Measurements from ENCODE around the gene DERL3. TPM values are rescaled to one million over a fixed set of nuclear protein-coding genes. Genes with fewer than 3 reads are reported as not detected.

Gene DERL3
- polyA plus RNA-seq, 3 donors from 2014 or later, result 0.61 to 1.2 (median 0.62) TPM

GRCh38 chr22:23841736-23842445, 3.1 kb upstream of the DERL3 start:
- DNase-seq, result no peak
- Mint-ChIP-seq H3K4me3 (no peak overlapping the region), H3K9me3 (no peaks in the 10 kb centered on the region), H3K27me3 (ENCODE audit: low read depth in 3 of 3) (peaks cover 10 to 14% (median 12%) of the 10 kb centered on the region in 3 donors), H3K27ac (no peak overlapping the region), H3K36me3 (no peaks in the 10 kb centered on the region), H3K4me1 (peaks cover 35 to 41% of the 10 kb centered on the region in 2 donors)

GRCh38 chr22:23841292-23841691, 2.5 kb upstream of the DERL3 start:
- Mint-ChIP-seq H3K36me3 (no peaks in the 10 kb centered on the region), H3K9me3 (no peaks in the 10 kb centered on the region), H3K27me3 (ENCODE audit: low read depth in 3 of 3) (peaks cover 10 to 14% (median 12%) of the 10 kb centered on the region in 3 donors), H3K4me3 (no peak overlapping the region), H3K4me1 (peaks cover 35 to 41% of the 10 kb centered on the region in 2 donors), H3K27ac (peak overlapping the region in 2 of 6 donors; percentile 6 to 9)
- no peak for DNase-seq

GRCh38 chr22:23840026-23840425, 1.2 kb upstream of the DERL3 start:
- H3K36me3 Mint-ChIP-seq, result peaks cover 0 to 4% (median 3%) of the 10 kb centered on the region in 3 donors
- H3K4me3 Mint-ChIP-seq, result peak overlapping the region in 3 of 5 donors; percentile 87 to 97 (median 89)
- peaks cover 33 to 34% of the 10 kb centered on the region in 2 donors for H3K4me1 Mint-ChIP-seq
- peaks cover 10 to 14% (median 12%) of the 10 kb centered on the region in 3 donors for H3K27me3 Mint-ChIP-seq (ENCODE audit: low read depth in 3 of 3)
- peak overlapping the region in 5 of 6 donors; percentile 20 to 94 (median 61) for H3K27ac Mint-ChIP-seq
- no peak for DNase-seq
- no peaks in the 10 kb centered on the region for H3K9me3 Mint-ChIP-seq

GRCh38 chr22:23837911-23838680, 710 bp downstream of the DERL3 start:
- H3K27ac Mint-ChIP-seq, result peak overlapping the region; percentile 70 to 94 (median 88)
- H3K27me3 Mint-ChIP-seq (ENCODE audit: low read depth in 3 of 3), result peaks cover 10 to 14% (median 12%) of the 10 kb centered on the region in 3 donors
- H3K4me1 Mint-ChIP-seq, result peaks cover 25% of the 10 kb centered on the region in 2 donors
- H3K9me3 Mint-ChIP-seq, result no peaks in the 10 kb centered on the region
- DNase-seq, result no peak
- H3K36me3 Mint-ChIP-seq, result peaks cover 0 to 4% (median 3%) of the 10 kb centered on the region in 3 donors
- peak overlapping the region; percentile 77 to 97 (median 87) for H3K4me3 Mint-ChIP-seq

- Mint-ChIP-seq H3K4me3 (peak overlapping the region in 4 of 5 donors; percentile 36 to 87 (median 43)), H3K27me3 (ENCODE audit: low read depth in 3 of 3) (peaks cover 10 to 14% (median 12%) of the 10 kb centered on the region in 3 donors), H3K4me1 (peaks cover 25% of the 10 kb centered on the region in 2 donors), H3K36me3 (peaks cover 0 to 4% (median 3%) of the 10 kb centered on the region in 3 donors), H3K9me3 (no peaks in the 10 kb centered on the region), H3K27ac (peak overlapping the region in 4 of 6 donors; percentile 31 to 94 (median 65))
- no peak for DNase-seq
Observed at GRCh38 chr22:23837496-23837859, 1.3 kb downstream of the DERL3 start.

GRCh38 chr22:23836692-23837495, 1.9 kb downstream of the DERL3 start:
- Mint-ChIP-seq H3K27ac (peak overlapping the region in 4 of 6 donors; percentile 31 to 85 (median 44)), H3K36me3 (peaks cover 0 to 4% (median 3%) of the 10 kb centered on the region in 3 donors), H3K4me1 (peaks cover 25% of the 10 kb centered on the region in 2 donors), H3K27me3 (ENCODE audit: low read depth in 3 of 3) (peaks cover 10 to 16% (median 12%) of the 10 kb centered on the region in 3 donors), H3K4me3 (peak overlapping the region; percentile 23 to 44 (median 41)), H3K9me3 (no peaks in the 10 kb centered on the region)
- no peak for DNase-seq

GRCh38 chr22:23836281-23836680, 2.5 kb downstream of the DERL3 start:
- Mint-ChIP-seq H3K9me3 (no peaks in the 10 kb centered on the region), H3K27ac (peak overlapping the region in 1 of 6 donors; percentile 20), H3K4me1 (peaks cover 23 to 25% of the 10 kb centered on the region in 2 donors), H3K36me3 (peaks cover 0 to 4% (median 3%) of the 10 kb centered on the region in 3 donors), H3K27me3 (ENCODE audit: low read depth in 3 of 3) (peaks cover 10 to 16% (median 10%) of the 10 kb centered on the region in 3 donors), H3K4me3 (peak overlapping the region in 2 of 5 donors; percentile 10 to 23)
- no peak for DNase-seq

- peaks cover 10 to 16% (median 10%) of the 10 kb centered on the region in 3 donors for H3K27me3 Mint-ChIP-seq (ENCODE audit: low read depth in 3 of 3)
- H3K9me3 Mint-ChIP-seq, result no peaks in the 10 kb centered on the region
- H3K4me1 Mint-ChIP-seq, result peaks cover 23 to 25% of the 10 kb centered on the region in 2 donors
- DNase-seq, result no peak
- H3K27ac Mint-ChIP-seq, result peak overlapping the region in 1 of 6 donors; percentile 20
- no peak overlapping the region for H3K4me3 Mint-ChIP-seq
- H3K36me3 Mint-ChIP-seq, result peaks cover 0 to 6% (median 4%) of the 10 kb centered on the region in 3 donors
Observed at GRCh38 chr22:23835484-23836144, 3.2 kb downstream of the DERL3 start.

GRCh38 chr22:23834793-23835483, 3.9 kb downstream of the DERL3 start:
- no peaks in the 10 kb centered on the region for H3K9me3 Mint-ChIP-seq
- no peak overlapping the region for H3K27ac Mint-ChIP-seq
- peaks cover 10 to 16% (median 10%) of the 10 kb centered on the region in 3 donors for H3K27me3 Mint-ChIP-seq (ENCODE audit: low read depth in 3 of 3)
- H3K4me3 Mint-ChIP-seq, result no peak overlapping the region
- peaks cover 4 to 10% (median 4%) of the 10 kb centered on the region in 3 donors for H3K36me3 Mint-ChIP-seq
- no peak for DNase-seq
- peaks cover 22 to 30% of the 10 kb centered on the region in 2 donors for H3K4me1 Mint-ChIP-seq

- no peak overlapping the region for H3K4me3 Mint-ChIP-seq
- peaks cover 4 to 13% (median 4%) of the 10 kb centered on the region in 3 donors for H3K36me3 Mint-ChIP-seq
- no peaks in the 10 kb centered on the region for H3K9me3 Mint-ChIP-seq
- H3K27ac Mint-ChIP-seq, result no peak overlapping the region
- no peak for DNase-seq
- H3K27me3 Mint-ChIP-seq (ENCODE audit: low read depth in 3 of 3), result peaks cover 10 to 16% (median 10%) of the 10 kb centered on the region in 3 donors
- H3K4me1 Mint-ChIP-seq, result peaks cover 17 to 29% of the 10 kb centered on the region in 2 donors
Observed at GRCh38 chr22:23834406-23834792, 4.4 kb downstream of the DERL3 start.

GRCh38 chr22:23833911-23834317, 4.9 kb downstream of the DERL3 start:
- Mint-ChIP-seq H3K27ac (no peak overlapping the region), H3K9me3 (no peaks in the 10 kb centered on the region), H3K4me1 (peaks cover 12 to 24% of the 10 kb centered on the region in 2 donors), H3K4me3 (no peak overlapping the region), H3K36me3 (peaks cover 4 to 13% (median 4%) of the 10 kb centered on the region in 3 donors), H3K27me3 (ENCODE audit: low read depth in 3 of 3) (peaks cover 7 to 14% (median 8%) of the 10 kb centered on the region in 3 donors)
- no peak for DNase-seq

GRCh38 chr22:23833017-23833751, 5.6 kb downstream of the DERL3 start:
- Mint-ChIP-seq H3K27ac (no peak overlapping the region), H3K36me3 (peaks cover 4 to 13% (median 4%) of the 10 kb centered on the region in 3 donors), H3K9me3 (no peaks in the 10 kb centered on the region), H3K4me1 (peaks cover 6 to 17% of the 10 kb centered on the region in 2 donors), H3K4me3 (no peak overlapping the region), H3K27me3 (ENCODE audit: low read depth in 3 of 3) (peaks cover 1 to 9% (median 4%) of the 10 kb centered on the region in 3 donors)
- no peak for DNase-seq
